ENCODE results near the gene KLHL14. TPM values are rescaled to one million over a fixed set of nuclear protein-coding genes. Genes with fewer than 3 reads are reported as not detected.

The KLHL14 gene
- total and polyA plus RNA-seq, 2 of the 13 experiments (the other 11 are each of a cell fraction or from before 2014, with no cell fraction given), result 16.0 to 41.8 TPM

DNA sequence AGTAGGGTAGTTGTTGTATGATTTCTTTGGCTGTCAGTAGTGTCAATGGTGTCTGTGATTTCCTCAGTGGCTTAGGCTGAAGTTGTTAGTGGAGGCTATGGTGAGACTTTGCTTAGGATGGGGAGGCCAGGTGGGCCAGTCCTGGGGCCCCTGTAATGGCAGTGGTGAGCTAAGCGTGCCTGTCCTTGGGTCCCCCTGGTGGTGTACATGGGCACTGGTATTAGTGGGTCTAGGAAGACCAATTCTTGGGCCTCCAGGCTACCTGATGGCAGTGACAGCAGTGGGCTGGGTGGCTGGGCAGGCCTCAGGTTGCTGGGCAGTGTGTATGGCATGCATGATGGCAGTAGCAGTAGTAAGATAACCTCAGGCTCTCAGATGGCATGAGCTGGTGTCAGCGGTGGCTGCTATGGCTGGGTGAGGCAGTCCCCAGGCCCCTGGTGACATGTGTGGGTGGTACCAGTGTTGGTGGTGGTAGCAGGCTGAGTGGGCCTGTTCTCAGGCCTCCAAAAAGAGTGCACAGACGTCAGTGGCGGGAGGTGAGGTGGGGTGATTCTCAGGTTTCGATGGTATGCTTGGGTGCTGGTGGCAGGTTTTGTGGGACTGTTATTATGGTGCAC lies 103.2 kb downstream of the KLHL14 start:
- Histone ChIP-seq H3K79me2 (ENCODE audit: insufficient read depth, low read length) (no peaks in the 10 kb centered on the region), H3K9me3 (ENCODE audit: low read length) (no peaks in the 10 kb centered on the region), H3K9ac (ENCODE audit: insufficient read depth, low read depth, low read length) (no peak overlapping the region), H3K4me2 (ENCODE audit: low read depth, low read length) (no peak overlapping the region), H3K27me3 (ENCODE audit: control insufficient read depth in 1 of 2, insufficient read depth in 2 of 2, low read length in 2 of 2) (no peaks in the 10 kb centered on the region), H4K20me1 (ENCODE audit: insufficient read depth, low read length) (no peaks in the 10 kb centered on the region), H3K27ac (ENCODE audit: extremely low read length, insufficient read depth, low read length) (no peak overlapping the region), H2AFZ (ENCODE audit: low read length) (no peak overlapping the region), H3K36me3 (replicated peaks in 1 of 2; ENCODE audit: control insufficient read depth in 1 of 2, insufficient read depth in 2 of 2, low read length in 2 of 2) (peaks cover 8 to 13% of the 10 kb centered on the region in 2 experiments), H3K4me1 (ENCODE audit: insufficient read depth, low read length) (no peaks in the 10 kb centered on the region), H3K4me3 (replicated peaks in 1 of 3; ENCODE audit: insufficient read depth in 1 of 3, low read depth in 2 of 3, low read length in 3 of 3) (no peak overlapping the region)
- CTCF ChIA-PET (ENCODE audit: low intra/inter-chr PET ratio, low total read pairs), result no interaction called here
- BruUV-seq (replicated peaks), result no TSS peak
- in situ Hi-C loops (cut with HindIII; ENCODE audit: extremely low pct_ligation_motif_present, low pct_unique_long_range_greater_than_20kb), result no loop called here
- 35% methylated on average over 2 of the region's 5 CpGs for WGBS (ENCODE audit: low lambda C conversion rate)
- POLR2A ChIA-PET, result no interaction called here
- intact Hi-C loops (cut with micrococcal nuclease; ENCODE audit: unreplicated experiment), result no loop called here
- peak; percentile 94 for ATAC-seq
- DNase-seq (ENCODE audit: low spot score), result peak; percentile 9
- peak; percentile 65 for TF ChIP-seq AGO2 (optimal IDR thresholded peaks at IDR 0.05; ENCODE audit: low read depth, low read length)
- no peak for TF ChIP-seq MEIS2 (CRISPR knock-in tag; IDR thresholded peaks at IDR 0.05)
- peak; percentile 16; the same call in 1 of the 2 replicates for TF ChIP-seq STAG1 (CRISPR knock-in tag; IDR thresholded peaks at IDR 0.05)
- TF ChIP-seq ZNF709 (CRISPR knock-in tag; IDR thresholded peaks at IDR 0.05), result 0 out of 2 replicates have a peak, but pooled peaks have one; percentile 25
- TF ChIP-seq, protein P1, sequence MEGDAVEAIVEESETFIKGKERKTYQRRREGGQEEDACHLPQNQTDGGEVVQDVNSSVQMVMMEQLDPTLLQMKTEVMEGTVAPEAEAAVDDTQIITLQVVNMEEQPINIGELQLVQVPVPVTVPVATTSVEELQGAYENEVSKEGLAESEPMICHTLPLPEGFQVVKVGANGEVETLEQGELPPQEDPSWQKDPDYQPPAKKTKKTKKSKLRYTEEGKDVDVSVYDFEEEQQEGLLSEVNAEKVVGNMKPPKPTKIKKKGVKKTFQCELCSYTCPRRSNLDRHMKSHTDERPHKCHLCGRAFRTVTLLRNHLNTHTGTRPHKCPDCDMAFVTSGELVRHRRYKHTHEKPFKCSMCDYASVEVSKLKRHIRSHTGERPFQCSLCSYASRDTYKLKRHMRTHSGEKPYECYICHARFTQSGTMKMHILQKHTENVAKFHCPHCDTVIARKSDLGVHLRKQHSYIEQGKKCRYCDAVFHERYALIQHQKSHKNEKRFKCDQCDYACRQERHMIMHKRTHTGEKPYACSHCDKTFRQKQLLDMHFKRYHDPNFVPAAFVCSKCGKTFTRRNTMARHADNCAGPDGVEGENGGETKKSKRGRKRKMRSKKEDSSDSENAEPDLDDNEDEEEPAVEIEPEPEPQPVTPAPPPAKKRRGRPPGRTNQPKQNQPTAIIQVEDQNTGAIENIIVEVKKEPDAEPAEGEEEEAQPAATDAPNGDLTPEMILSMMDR (CRISPR knock-in tag; IDR thresholded peaks at IDR 0.05), result peak; percentile 45
- no peak for TF ChIP-seq JARID2 (CRISPR knock-in tag; IDR thresholded peaks at IDR 0.05; ENCODE audit: insufficient replicate concordance)
- peak in 1 of 2 experiments; percentile 15; a peak in 1 of 4 replicates for TF ChIP-seq POLR2A (IDR thresholded peaks at IDR 0.05; ENCODE audit: insufficient read depth in 1 of 2, low read depth in 2 of 2, low read length in 2 of 2)
- peak; percentile 55 for TF ChIP-seq RBM22 (optimal IDR thresholded peaks at IDR 0.05; ENCODE audit: low read length)
- FAIRE-seq, result no peak

Measured in HepG2 (cell line).